GM18508 (cell line): Measurements from ENCODE around the gene PMEPA1.
A peak's percentile ranks its signal among the peaks of the same experiment; 100 is the strongest.

Source experiments
- ATAC-seq: cut with Tn5 transposase; IDR thresholded peaks from one replicate; pipeline ENCODE4 v1.9.1; 2021; ENCODE audit warnings: moderate number of reproducible peaks; ENCODE audit not compliant: insufficient read depth, unreplicated experiment

The PMEPA1 gene

GRCh38 chr20:57738053-57738452, 28.2 kb upstream of the PMEPA1 start:
- ATAC-seq = no peak

GRCh38 chr20:57737349-57737748, 27.5 kb upstream of the PMEPA1 start:
- ATAC-seq = no peak

DNA sequence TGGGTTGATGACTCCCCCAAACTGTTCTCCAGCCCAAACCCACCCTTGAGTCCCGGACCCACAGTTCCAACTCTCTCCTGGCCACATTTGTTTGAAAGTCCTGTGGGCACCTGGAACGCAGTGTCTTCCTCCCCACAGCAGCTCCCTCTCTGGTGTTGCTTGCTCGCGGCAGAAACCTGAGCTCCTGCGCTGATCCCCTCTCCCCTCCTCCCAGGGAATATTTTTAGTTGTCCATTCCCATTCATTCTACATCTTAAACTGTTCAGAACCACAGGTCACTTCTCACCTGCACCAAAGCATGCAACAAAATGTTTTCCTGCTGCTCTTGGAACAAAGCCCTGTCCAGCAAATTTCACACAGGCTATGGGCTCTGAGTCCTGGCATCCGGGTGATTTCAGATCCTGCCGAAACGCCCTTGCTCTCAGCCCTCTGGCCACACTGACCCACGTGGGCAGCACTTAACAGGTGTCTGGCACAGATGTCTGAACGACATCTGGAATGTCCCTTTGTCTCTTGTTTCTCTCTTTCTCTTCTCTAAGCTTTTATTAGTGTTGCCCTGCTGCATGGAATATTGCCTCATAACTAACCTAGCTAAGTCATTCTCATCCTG, 27.0 kb upstream of the PMEPA1 start:
- ATAC-seq = no peak

- no peak for ATAC-seq
Observed at GRCh38 chr20:57735831-57736737, 26.3 kb upstream of the PMEPA1 start.

DNA sequence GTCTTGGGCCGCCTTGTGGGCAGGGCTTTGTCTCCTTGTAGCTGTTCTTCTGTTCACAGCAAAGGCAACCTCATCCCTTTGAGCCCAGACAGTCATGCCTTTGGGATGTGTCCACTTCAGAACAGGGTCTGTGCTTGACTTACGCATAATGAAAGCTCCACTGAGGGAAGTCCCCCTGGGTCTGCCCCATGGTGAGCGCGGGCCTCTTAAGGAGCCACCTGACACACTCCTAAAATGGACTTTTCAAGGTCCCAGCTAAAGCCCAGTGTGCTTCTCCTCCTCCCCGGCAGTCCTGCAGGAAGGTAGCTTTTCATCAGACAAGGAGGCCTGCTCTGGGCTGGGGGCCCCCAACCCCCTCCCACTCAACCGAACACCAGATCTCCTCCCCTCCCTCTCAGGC, 24.9 kb upstream of the PMEPA1 start:
- ATAC-seq = no peak

DNA sequence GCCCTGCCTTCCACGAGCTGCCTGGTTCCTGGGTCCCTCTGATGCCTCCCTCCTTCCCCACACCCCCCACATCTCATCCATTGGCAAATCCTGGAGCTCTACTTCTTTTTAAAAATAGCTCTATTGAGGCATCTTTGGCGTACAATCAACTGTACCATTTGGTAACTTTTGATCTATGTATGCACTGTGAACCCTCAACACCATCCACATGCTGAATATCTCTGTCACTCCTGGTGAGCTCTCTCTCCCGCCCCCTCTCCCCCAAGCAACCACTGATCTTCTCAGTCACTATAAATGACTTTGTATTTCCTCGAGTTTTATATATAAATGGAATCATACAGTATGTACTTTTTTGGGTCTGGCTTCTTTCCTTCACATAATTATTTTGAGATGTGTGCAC, 22.4 kb upstream of the PMEPA1 start:
- no peak for ATAC-seq

- ATAC-seq = no peak
Observed at GRCh38 chr20:57728762-57729161, 18.9 kb upstream of the PMEPA1 start.

DNA sequence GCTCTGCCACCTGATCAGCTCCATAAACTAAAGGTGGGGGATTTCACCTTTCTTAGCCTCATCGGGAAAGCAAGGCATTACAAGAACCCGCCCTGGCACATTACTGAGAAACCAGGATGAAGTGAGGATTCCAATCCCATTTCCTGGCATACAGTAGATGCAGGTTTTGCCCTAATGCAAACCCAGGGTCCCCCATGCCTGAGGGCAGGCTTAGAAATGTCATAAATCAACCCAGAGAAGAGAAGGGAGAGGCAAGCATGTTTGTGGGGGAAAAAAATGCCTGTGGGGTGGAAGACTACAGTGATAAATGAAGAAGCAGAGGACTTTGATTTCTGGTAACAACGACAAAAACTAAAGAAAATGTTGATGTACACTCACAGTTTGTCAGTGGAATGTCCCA, 18.0 kb upstream of the PMEPA1 start:
- ATAC-seq = no peak

GRCh38 chr20:57725636-57726035, 15.8 kb upstream of the PMEPA1 start:
- no peak for ATAC-seq

- ATAC-seq = no peak
Observed at GRCh38 chr20:57724610-57725405, 15.0 kb upstream of the PMEPA1 start.

DNA sequence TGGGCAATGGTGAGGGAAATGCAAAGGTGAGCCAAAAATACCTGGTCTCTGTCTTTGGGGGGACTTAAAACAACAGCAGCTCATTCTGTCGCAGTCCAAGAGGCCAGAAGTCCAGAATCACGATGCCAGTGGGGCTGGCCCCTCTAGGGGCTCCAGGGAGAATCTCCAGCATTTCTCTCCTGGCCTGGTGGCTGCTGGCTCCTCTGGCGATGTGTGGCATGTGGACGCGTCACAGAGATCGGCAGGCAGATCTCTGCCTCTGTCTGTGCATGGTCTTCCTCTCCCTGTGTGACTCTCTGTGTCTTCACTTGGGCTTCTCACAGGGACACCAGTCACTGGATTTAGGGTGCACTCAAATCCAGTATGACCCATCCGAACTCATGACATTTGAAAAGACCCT, 14.0 kb upstream of the PMEPA1 start:
- no peak for ATAC-seq

GRCh38 chr20:57719951-57720350, 10.1 kb upstream of the PMEPA1 start:
- ATAC-seq = no peak

DNA sequence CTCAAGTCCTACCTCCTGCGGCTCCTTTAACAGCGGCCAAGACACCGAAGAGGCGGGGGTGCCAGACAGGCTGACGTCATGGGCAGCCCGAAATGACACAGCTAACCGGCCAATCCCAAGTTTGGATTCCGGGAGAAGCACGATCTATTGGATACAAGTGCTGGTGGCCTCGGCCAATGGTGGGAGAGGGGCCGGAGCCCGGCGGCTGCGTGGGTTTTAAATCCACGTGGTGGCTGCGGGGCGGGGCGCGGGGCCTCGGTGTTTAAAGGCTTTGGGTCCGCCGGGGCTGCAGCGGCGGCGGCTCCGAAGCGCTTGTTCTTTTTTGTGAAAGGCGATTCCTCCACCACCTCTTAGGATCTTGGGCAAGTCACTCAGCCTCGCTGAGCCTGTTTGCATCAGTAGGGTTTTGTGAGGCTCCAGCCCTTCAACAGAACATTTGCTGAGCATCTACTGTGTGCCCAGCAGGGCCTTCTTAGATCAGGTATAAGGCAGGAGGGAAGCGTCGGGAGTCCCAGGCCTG, 8.7 kb upstream of the PMEPA1 start:
- peak; percentile 96 for ATAC-seq

GRCh38 chr20:57717797-57718196, 8.0 kb upstream of the PMEPA1 start:
- no peak for ATAC-seq

GRCh38 chr20:57716901-57717300, 7.1 kb upstream of the PMEPA1 start:
- ATAC-seq = no peak

DNA sequence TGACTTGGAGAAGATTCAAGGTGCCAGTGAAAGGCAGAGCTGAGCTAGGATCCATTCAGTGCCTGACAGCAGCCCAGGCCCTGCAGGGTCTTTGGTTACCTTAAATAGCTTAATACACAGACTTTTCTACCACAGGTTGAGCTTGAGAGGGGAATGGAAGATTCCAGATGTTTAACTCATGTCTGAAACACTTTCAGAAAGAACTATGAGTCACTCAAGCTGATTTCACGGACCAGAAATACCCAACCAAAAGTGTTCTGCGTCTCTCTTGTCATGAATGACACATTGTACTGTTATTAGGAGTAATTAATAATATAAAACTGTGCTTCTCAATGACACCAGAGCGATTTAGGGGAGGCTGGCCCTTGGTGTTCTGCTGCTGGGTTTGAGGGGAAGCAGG, 6.4 kb upstream of the PMEPA1 start:
- ATAC-seq = no peak

- no peak for ATAC-seq
Observed at GRCh38 chr20:57715268-57715904, 5.6 kb upstream of the PMEPA1 start.

- ATAC-seq = no peak
Observed at GRCh38 chr20:57714409-57715267, 4.8 kb upstream of the PMEPA1 start.

DNA sequence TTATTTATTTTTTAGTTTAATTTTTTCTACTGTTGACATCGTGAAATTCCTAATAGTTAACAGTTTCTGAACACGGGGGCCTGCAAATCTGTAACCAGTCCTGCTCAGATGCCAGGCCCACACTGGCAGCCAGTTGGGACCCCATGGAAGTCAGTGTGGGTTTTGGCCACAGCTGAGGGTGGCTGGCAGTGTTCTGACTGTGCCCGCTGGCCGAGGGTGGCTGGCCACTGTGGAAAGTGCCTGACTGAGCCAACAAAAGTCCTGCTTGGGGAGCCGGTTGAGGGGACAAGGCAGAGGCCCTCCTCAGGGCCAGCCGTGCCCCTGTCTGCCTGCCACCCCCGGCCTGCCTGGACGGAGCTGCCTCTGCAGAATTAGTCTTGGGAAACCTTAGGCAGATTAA, 4.1 kb upstream of the PMEPA1 start:
- ATAC-seq = no peak
